GM21825 (cell line): ENCODE results near the gene IL17F.
"Not testable (repeated sequence)": the region's sequence is repeated elsewhere in the genome, so short reads cannot be mapped to it uniquely, and the experiment has no call there.

Source experiments
- ATAC-seq: cut with Tn5 transposase; IDR thresholded peaks from one replicate; pipeline ENCODE4 v1.9.1; 2021; ENCODE audit warnings: mild to moderate bottlenecking, moderate library complexity; ENCODE audit not compliant: unreplicated experiment

The IL17F gene

GRCh38 chr6:52249078-52249477, 4.8 kb upstream of the IL17F start:
- no peak for ATAC-seq

GRCh38 chr6:52245425-52245824, 1.1 kb upstream of the IL17F start:
- no peak for ATAC-seq

GRCh38 chr6:52243282-52243893, 912 bp downstream of the IL17F start:
- no peak for ATAC-seq

- ATAC-seq = no peak
Observed at GRCh38 chr6:52241819-52242218, 2.5 kb downstream of the IL17F start.

- peak; percentile 79 for ATAC-seq
Observed at GRCh38 chr6:52233975-52234823, 10.1 kb downstream of the IL17F start.

- no peak for ATAC-seq
Observed at GRCh38 chr6:52233005-52233404, 11.3 kb downstream of the IL17F start.

- no peak for ATAC-seq
Observed at GRCh38 chr6:52231406-52232127, 12.7 kb downstream of the IL17F start.

- no peak for ATAC-seq
Observed at GRCh38 chr6:52230685-52231084, 13.6 kb downstream of the IL17F start.

GRCh38 chr6:52227495-52227894, 16.8 kb downstream of the IL17F start:
- ATAC-seq = peak; percentile 100

- ATAC-seq = peak; percentile 82
Observed at GRCh38 chr6:52221302-52221701, 23.0 kb downstream of the IL17F start.

GRCh38 chr6:52217761-52218160, 26.5 kb downstream of the IL17F start:
- ATAC-seq = no peak

- ATAC-seq = no peak
Observed at GRCh38 chr6:52216932-52217575, 27.2 kb downstream of the IL17F start.

- ATAC-seq = no peak
Observed at GRCh38 chr6:52215787-52216186, 28.5 kb downstream of the IL17F start.

- ATAC-seq = no peak
Observed at GRCh38 chr6:52213127-52213526, 31.2 kb downstream of the IL17F start.

- ATAC-seq = peak; percentile 81
Observed at GRCh38 chr6:52210227-52210626, 34.1 kb downstream of the IL17F start.

GRCh38 chr6:52209770-52210169, 34.5 kb downstream of the IL17F start:
- peak; percentile 24 for ATAC-seq

- no peak for ATAC-seq
Observed at GRCh38 chr6:52208612-52209011, 35.7 kb downstream of the IL17F start.

- no peak for ATAC-seq
Observed at GRCh38 chr6:52207066-52207465, 37.2 kb downstream of the IL17F start.

- no peak for ATAC-seq
Observed at GRCh38 chr6:52201493-52201892, 42.8 kb downstream of the IL17F start.

- no peak for ATAC-seq
Observed at GRCh38 chr6:52201046-52201445, 43.3 kb downstream of the IL17F start.

- not testable (repeated sequence) for ATAC-seq
Observed at GRCh38 chr6:52200088-52200487, 44.2 kb downstream of the IL17F start.
